Panc1 (cell line): ENCODE results near the gene CERS5. TPM values are rescaled to one million over a fixed set of nuclear protein-coding genes. Genes with fewer than 3 reads are reported as not detected.

Experiments used
- ATAC-seq: fragments of 200-7000 bp; cut with Tn5 transposase; 2 replicates; pipeline ENCODE4 v1.9.1; 2020; ENCODE audit warnings: mild to moderate bottlenecking, moderate library complexity
- BruUV-seq: library from RNA; stranded (reverse); fragments of 400-500 nt; replicated peaks from 2 replicates; lab custom pipeline; 2021; lab: Mats Ljungman, UMichigan
- CTCF ChIA-PET: fragments of 300-600 bp; sonication (Branson Sonifier 250); formaldehyde crosslinking; loops from one replicate; lab custom pipeline; 2022; ENCODE audit warnings: antibody characterized with exemption; lab: Charles Lee
- POLR2A ChIA-PET: fragments of 300-600 bp; sonication (Branson Sonifier 250); formaldehyde crosslinking; loops from one replicate; lab custom pipeline; 2022; ENCODE audit warnings: antibody characterized with exemption; lab: Charles Lee
- DNase-seq: peaks from one replicate; pipeline ENCODE4 v3.0.0-alpha.2; 2010; ENCODE audit warnings: low read depth, low spot score
- H3K27ac ChIP-seq: 2 replicates; pipeline ENCODE4 v1.5.1; 2011; ENCODE audit warnings: mild to moderate bottlenecking, low read length, inconsistent platforms
- H3K27me3 ChIP-seq: fragments of 200-500 bp; sonication (Bioruptor generic); 2 replicates; pipeline ENCODE4 v1.6.0; 2014; ENCODE audit warnings: low read length, inconsistent platforms; ENCODE audit not compliant: control insufficient read depth, insufficient read depth
- H3K36me3 ChIP-seq: fragments of 200-500 bp; sonication (Bioruptor generic); 2 replicates; pipeline ENCODE4 v1.5.1; 2014; ENCODE audit warnings: inconsistent platforms, mild to moderate bottlenecking, low read length, moderate library complexity; ENCODE audit not compliant: control insufficient read depth, insufficient read depth
- H3K4me1 ChIP-seq: 2 replicates; pipeline ENCODE4 v1.5.1; 2011; ENCODE audit warnings: inconsistent platforms, mild to moderate bottlenecking, low read length, moderate library complexity; ENCODE audit not compliant: control insufficient read depth, insufficient read depth
- H3K4me3 ChIP-seq, 2 experiments: 2 replicates each; pipeline ENCODE4 v1.5.1; 2011 to 2012; ENCODE audit warnings: low read depth in 2 of 2, low read length in 2 of 2, mild to moderate bottlenecking in 2 of 2, inconsistent platforms in 1 of 2, moderate library complexity in 1 of 2
- H3K9me3 ChIP-seq: fragments of 200-500 bp; sonication (Bioruptor generic); 2 replicates; pipeline ENCODE4 v1.5.1; 2014; ENCODE audit warnings: low read depth, mild to moderate bottlenecking, inconsistent platforms, low read length, moderate library complexity; ENCODE audit not compliant: control insufficient read depth, insufficient read depth
- POLR2AphosphoS5 ChIP-seq: IDR thresholded peaks from 2 replicates; pipeline ENCODE4 v1.6.1; 2012; ENCODE audit warnings: mild to moderate bottlenecking, low read depth, low read length, moderate library complexity
- SIN3A ChIP-seq: IDR thresholded peaks from 2 replicates; pipeline ENCODE4 v1.6.1; 2012; ENCODE audit warnings: low read depth, mild to moderate bottlenecking, low read length, moderate library complexity, borderline replicate concordance; ENCODE audit not compliant: insufficient read depth
- TCF7L2 ChIP-seq: IDR thresholded peaks from 2 replicates; pipeline ENCODE4 v1.6.1; 2011; ENCODE audit warnings: mild to moderate bottlenecking, low read depth, low read length, inconsistent platforms
- in situ Hi-C: cut with HindIII; loops from 2 replicates; pipeline ENCODE4 v1.10.0; 2016; ENCODE audit warnings: low sequenced_read_pairs, low pct_unique_long_range_greater_than_20kb
- intact Hi-C: fragments of 100-400 bp; cut with micrococcal nuclease; formaldehyde crosslinking; loops from one replicate; pipeline ENCODE4 v1.10.0; 2022; ENCODE audit not compliant: unreplicated experiment
- total RNA-seq: library from RNA; stranded (reverse); gene quantifications from one replicate; pipeline ENCODE4 v1.2.1, GENCODE V29; 2021; ENCODE audit not compliant: unreplicated experiment
- TF ChIP-seq, protein P1 (sequence below): fragments of 450-650 bp; IDR thresholded peaks from 2 replicates; pipeline ENCODE4 v1.5.1; 2017; ENCODE audit warnings: mild to moderate bottlenecking
- TF ChIP-seq, protein P2 (sequence below), 2 experiments: IDR thresholded peaks; 2 replicates each; pipeline ENCODE4 v1.6.1; 2011 to 2012; ENCODE audit warnings: low read depth in 2 of 2, control low read depth in 1 of 2, low read length in 1 of 2, mild to moderate bottlenecking in 1 of 2, moderate library complexity in 1 of 2; ENCODE audit not compliant: insufficient read depth in 1 of 2

The CERS5 gene
- total RNA-seq, 1 experiment from 2014 or later: 50.5 TPM

GRCh38 chr12:50129290-50129689, 37.9 kb downstream of the CERS5 start:
- POLR2A ChIA-PET: no interaction called here
- Histone ChIP-seq H3K27me3 (no peaks in the 10 kb centered on the region), H3K27ac (no peak overlapping the region), H3K4me3 (no peak overlapping the region), H3K36me3 (peaks cover 4% of the 10 kb centered on the region), H3K9me3 (no peaks in the 10 kb centered on the region), H3K4me1 (no peaks in the 10 kb centered on the region)
- ATAC-seq (no peak), DNase-seq (no peak)
- in situ Hi-C loops (no loop called here), intact Hi-C loops (no loop called here)
- BruUV-seq: no TSS peak
- CTCF ChIA-PET: no interaction called here
- TF ChIP-seq SIN3A: no peak
- TF ChIP-seq, protein P1, sequence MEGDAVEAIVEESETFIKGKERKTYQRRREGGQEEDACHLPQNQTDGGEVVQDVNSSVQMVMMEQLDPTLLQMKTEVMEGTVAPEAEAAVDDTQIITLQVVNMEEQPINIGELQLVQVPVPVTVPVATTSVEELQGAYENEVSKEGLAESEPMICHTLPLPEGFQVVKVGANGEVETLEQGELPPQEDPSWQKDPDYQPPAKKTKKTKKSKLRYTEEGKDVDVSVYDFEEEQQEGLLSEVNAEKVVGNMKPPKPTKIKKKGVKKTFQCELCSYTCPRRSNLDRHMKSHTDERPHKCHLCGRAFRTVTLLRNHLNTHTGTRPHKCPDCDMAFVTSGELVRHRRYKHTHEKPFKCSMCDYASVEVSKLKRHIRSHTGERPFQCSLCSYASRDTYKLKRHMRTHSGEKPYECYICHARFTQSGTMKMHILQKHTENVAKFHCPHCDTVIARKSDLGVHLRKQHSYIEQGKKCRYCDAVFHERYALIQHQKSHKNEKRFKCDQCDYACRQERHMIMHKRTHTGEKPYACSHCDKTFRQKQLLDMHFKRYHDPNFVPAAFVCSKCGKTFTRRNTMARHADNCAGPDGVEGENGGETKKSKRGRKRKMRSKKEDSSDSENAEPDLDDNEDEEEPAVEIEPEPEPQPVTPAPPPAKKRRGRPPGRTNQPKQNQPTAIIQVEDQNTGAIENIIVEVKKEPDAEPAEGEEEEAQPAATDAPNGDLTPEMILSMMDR: no peak
- TF ChIP-seq POLR2AphosphoS5: no peak
- no peak for TF ChIP-seq TCF7L2
- TF ChIP-seq, protein P2, sequence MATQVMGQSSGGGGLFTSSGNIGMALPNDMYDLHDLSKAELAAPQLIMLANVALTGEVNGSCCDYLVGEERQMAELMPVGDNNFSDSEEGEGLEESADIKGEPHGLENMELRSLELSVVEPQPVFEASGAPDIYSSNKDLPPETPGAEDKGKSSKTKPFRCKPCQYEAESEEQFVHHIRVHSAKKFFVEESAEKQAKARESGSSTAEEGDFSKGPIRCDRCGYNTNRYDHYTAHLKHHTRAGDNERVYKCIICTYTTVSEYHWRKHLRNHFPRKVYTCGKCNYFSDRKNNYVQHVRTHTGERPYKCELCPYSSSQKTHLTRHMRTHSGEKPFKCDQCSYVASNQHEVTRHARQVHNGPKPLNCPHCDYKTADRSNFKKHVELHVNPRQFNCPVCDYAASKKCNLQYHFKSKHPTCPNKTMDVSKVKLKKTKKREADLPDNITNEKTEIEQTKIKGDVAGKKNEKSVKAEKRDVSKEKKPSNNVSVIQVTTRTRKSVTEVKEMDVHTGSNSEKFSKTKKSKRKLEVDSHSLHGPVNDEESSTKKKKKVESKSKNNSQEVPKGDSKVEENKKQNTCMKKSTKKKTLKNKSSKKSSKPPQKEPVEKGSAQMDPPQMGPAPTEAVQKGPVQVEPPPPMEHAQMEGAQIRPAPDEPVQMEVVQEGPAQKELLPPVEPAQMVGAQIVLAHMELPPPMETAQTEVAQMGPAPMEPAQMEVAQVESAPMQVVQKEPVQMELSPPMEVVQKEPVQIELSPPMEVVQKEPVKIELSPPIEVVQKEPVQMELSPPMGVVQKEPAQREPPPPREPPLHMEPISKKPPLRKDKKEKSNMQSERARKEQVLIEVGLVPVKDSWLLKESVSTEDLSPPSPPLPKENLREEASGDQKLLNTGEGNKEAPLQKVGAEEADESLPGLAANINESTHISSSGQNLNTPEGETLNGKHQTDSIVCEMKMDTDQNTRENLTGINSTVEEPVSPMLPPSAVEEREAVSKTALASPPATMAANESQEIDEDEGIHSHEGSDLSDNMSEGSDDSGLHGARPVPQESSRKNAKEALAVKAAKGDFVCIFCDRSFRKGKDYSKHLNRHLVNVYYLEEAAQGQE (IDR thresholded peaks at IDR 0.05; ENCODE audit: insufficient read depth in 1 of 2, low read depth in 2 of 2, low read length in 1 of 2): no peak

DNA sequence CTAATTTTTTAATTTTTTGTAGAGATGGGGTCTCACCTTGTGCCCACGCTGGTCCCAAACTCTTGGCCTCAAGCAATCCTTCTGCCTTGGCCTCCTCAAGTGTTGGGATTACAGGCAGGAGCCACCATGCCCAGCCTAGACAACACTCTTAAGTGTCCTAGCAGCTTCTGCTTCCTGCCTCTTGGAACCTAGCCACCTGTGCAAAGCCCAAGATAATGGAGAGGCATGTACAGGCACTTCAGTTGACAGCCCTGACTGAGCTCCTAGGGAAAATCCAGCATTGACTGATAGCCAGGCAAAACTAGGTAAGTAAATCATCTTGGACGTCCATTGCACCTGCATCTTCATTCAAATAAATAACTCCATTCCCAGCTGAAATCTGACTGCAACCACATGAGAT, 39.6 kb downstream of the CERS5 start:
- ChIA-PET CTCF (interaction anchor here (1.5 kb wide), 1 partner anchor 16 kb away, joined by 3 read pairs; the partner anchor contains the start of gene COX14), POLR2A (interaction anchor here (0.6 kb wide), 1 partner anchor 63 kb away, joined by 8 read pairs; no protein-coding TSS in a partner anchor)
- Histone ChIP-seq H3K4me1 (no peaks in the 10 kb centered on the region), H3K36me3 (peaks cover 4% of the 10 kb centered on the region), H3K9me3 (no peaks in the 10 kb centered on the region), H3K27ac (no peak overlapping the region), H3K4me3 (no peak overlapping the region), H3K27me3 (no peaks in the 10 kb centered on the region)
- ATAC-seq: no peak
- no peak for DNase-seq
- intact Hi-C loops: no loop called here
- BruUV-seq: no TSS peak
- in situ Hi-C loops: no loop called here
- TF ChIP-seq TCF7L2: no peak
- TF ChIP-seq, protein P2 (IDR thresholded peaks at IDR 0.05; ENCODE audit: insufficient read depth in 1 of 2, low read depth in 2 of 2, low read length in 1 of 2): no peak
- TF ChIP-seq SIN3A: no peak
- TF ChIP-seq, protein P1: no peak
- no peak for TF ChIP-seq POLR2AphosphoS5
